ENCODE measurements around the gene GGACT. TPM values are rescaled to one million over a fixed set of nuclear protein-coding genes. Genes with fewer than 3 reads are reported as not detected.

Gene GGACT
- total and polyA plus RNA-seq, 2 of the 8 experiments (the other 6 are each of a cell fraction or from before 2014, with no cell fraction given) = 1.1 to 1.5 TPM

DNA sequence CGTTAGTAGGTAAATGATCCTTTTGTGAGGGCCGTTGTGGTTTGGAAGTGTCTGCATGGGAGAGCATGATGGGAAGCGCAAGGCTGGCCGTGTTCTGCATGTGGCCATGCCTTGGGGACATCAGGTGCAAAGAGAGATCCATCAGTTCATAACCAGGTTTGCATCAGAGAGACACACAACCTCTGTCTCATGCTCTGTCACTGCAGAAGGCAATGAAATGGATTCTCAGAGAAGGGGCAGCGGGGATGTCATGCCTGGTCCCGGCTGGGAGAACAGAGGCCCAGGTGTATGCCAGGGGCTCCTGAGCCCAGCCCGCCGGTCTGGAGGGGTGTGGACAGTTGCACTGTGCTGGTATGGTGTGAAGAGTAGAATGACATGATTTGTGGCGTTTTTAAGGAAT is 60.2 kb downstream of the GGACT start:
- no peak overlapping the region for H2AK5ac ChIP-seq (ENCODE audit: low read depth, low read length)
- H2AFZ ChIP-seq (ENCODE audit: low read length) = no peak overlapping the region
- H3K79me2 ChIP-seq (ENCODE audit: control insufficient read depth in 1 of 2, insufficient read depth in 2 of 2, low read length in 2 of 2) = no peaks in the 10 kb centered on the region
- no peak overlapping the region for H2BK120ac ChIP-seq (replicated peaks; ENCODE audit: low read depth, low read length)
- H3K4me2 ChIP-seq (ENCODE audit: insufficient read depth in 1 of 2, low read depth in 2 of 2, low read length in 2 of 2) = no peak overlapping the region
- H4K91ac ChIP-seq (replicated peaks; ENCODE audit: insufficient read length, low read length) = no peak overlapping the region
- H3K14ac ChIP-seq (ENCODE audit: insufficient read length) = no peak overlapping the region
- no peaks in the 10 kb centered on the region for H3K79me1 ChIP-seq (ENCODE audit: low read depth, low read length)
- H3K18ac ChIP-seq (ENCODE audit: extremely low read depth, low read length) = no peak overlapping the region
- WGBS, 2 experiments (ENCODE audit: extremely low coverage in 1 of 2, insufficient coverage in 1 of 2, insufficient read length in 1 of 2, insufficient replicate concordance in 2 of 2, low coverage in 1 of 2, low lambda C conversion rate in 2 of 2, missing lambda C conversion rate in 1 of 2) = 98% methylated on average over 9 of the region's 9 CpGs; no CpG with 5 or more reads in 1 of the 2 experiments
- H3K56ac ChIP-seq (replicated peaks; ENCODE audit: insufficient read length, low read depth, low read length) = no peak overlapping the region
- no peak overlapping the region for H3K4me3 ChIP-seq (ENCODE audit: extremely low read depth in 1 of 4, insufficient read depth in 2 of 4, low read depth in 3 of 4, low read length in 4 of 4)
- POLR2A ChIA-PET (ENCODE audit: partially characterized antibody) = no interaction called here
- H4K20me1 ChIP-seq (replicated peaks in 1 of 2; ENCODE audit: control insufficient read depth in 1 of 2, insufficient read depth in 2 of 2, low read length in 2 of 2) = no peaks in the 10 kb centered on the region
- H3K9me3 ChIP-seq (ENCODE audit: insufficient read depth in 2 of 2, low read depth in 1 of 2, low read length in 1 of 2) = no peaks in the 10 kb centered on the region
- no peak overlapping the region for H3K9ac ChIP-seq (replicated peaks in 1 of 4; ENCODE audit: extremely low read depth in 1 of 4, low read depth in 3 of 4, low read length in 3 of 4)
- H3K4ac ChIP-seq (replicated peaks; ENCODE audit: insufficient read length, low read depth, low read length) = no peak overlapping the region
- no peak overlapping the region for H2BK20ac ChIP-seq (ENCODE audit: low read length)
- DNase-seq (ENCODE audit: low read depth in 1 of 2, low spot score in 2 of 2) (no peak), FAIRE-seq (no peak)
- H3K27ac ChIP-seq (ENCODE audit: low read depth, low read length) = no peak overlapping the region
- H2BK5ac ChIP-seq (ENCODE audit: low read depth, low read length) = no peak overlapping the region
- H3K27me3 ChIP-seq (replicated peaks in 1 of 4; ENCODE audit: control insufficient read depth in 3 of 4, extremely low read depth in 1 of 4, insufficient read depth in 3 of 4, low read length in 3 of 4) = no peaks in the 10 kb centered on the region
- no peak overlapping the region for H2BK12ac ChIP-seq (ENCODE audit: low read depth, low read length)
- H3K23me2 ChIP-seq (ENCODE audit: low read depth, low read length) = no peaks in the 10 kb centered on the region
- CTCF ChIA-PET (ENCODE audit: partially characterized antibody) = no interaction called here
- no peak overlapping the region for H4K8ac ChIP-seq (ENCODE audit: extremely low read depth, insufficient read depth, low read length)
- H3K23ac ChIP-seq (ENCODE audit: insufficient read length) = no peak overlapping the region
- H3K4me1 ChIP-seq (replicated peaks in 1 of 4; ENCODE audit: control insufficient read depth in 3 of 4, insufficient read depth in 4 of 4, low read length in 3 of 4) = peaks cover 6 to 13% (median 9%) of the 10 kb centered on the region in 4 experiments
- H4K5ac ChIP-seq (ENCODE audit: insufficient read length, low read depth, low read length) = no peak overlapping the region
- no peak for TF ChIP-seq GABPA (IDR thresholded peaks at IDR 0.05; ENCODE audit: borderline replicate concordance, insufficient read depth, low read length)
- H2BK15ac ChIP-seq (ENCODE audit: low read length) = peak overlapping the region; percentile 50; the same call in 1 of the 2 replicates
- peaks cover 0 to 4% (median 2%) of the 10 kb centered on the region in 4 experiments; a peak in 2 of 8 replicates for H3K36me3 ChIP-seq (ENCODE audit: control insufficient read depth in 2 of 4, insufficient read depth in 4 of 4, low read length in 3 of 4)

Measured in H1 (cell line).